ENCODE measurements around the gene CAPG.

GRCh38 chr2:85347599-85347998, 62.6 kb downstream of the CAPG start:
- no peak for TF ChIP-seq CTCF (conservative IDR thresholded peaks at IDR 0.05; ENCODE audit: low read depth, low read length)
- no peak for TF ChIP-seq MXI1 (IDR thresholded peaks at IDR 0.05; ENCODE audit: borderline replicate concordance, low read depth, low read length)
- no peak for TF ChIP-seq FOS (IDR thresholded peaks at IDR 0.05; ENCODE audit: low read depth, low read length)
- no peak for TF ChIP-seq POLR2A (IDR thresholded peaks at IDR 0.05; ENCODE audit: low read depth, low read length)
- TF ChIP-seq, protein P1, sequence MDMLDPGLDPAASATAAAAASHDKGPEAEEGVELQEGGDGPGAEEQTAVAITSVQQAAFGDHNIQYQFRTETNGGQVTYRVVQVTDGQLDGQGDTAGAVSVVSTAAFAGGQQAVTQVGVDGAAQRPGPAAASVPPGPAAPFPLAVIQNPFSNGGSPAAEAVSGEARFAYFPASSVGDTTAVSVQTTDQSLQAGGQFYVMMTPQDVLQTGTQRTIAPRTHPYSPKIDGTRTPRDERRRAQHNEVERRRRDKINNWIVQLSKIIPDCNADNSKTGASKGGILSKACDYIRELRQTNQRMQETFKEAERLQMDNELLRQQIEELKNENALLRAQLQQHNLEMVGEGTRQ (IDR thresholded peaks at IDR 0.05; ENCODE audit: low read depth, low read length) = no peak
- no peak for TF ChIP-seq CEBPB (IDR thresholded peaks at IDR 0.05; ENCODE audit: low read depth, low read length)

Data from IMR-90 (cell line).